Activated naive CD8-positive, alpha-beta T cell treated with anti-CD3 and anti-CD28 coated beads, Interleukin-2, amount 10 ng/mL, durations not matched to agents 7 days and 5 days (primary cell): Measurements from ENCODE around the gene CEACAM1. TPM values are rescaled to one million over a fixed set of nuclear protein-coding genes. Genes with fewer than 3 reads are reported as not detected.
"Not testable (repeated sequence)": the region's sequence is repeated elsewhere in the genome, so short reads cannot be mapped to it uniquely, and the experiment has no call there.

ENCODE experiments used
- ATAC-seq: fragments of 150-1000 bp; cut with Tn5 transposase; one replicate; pipeline ENCODE4 v1.10.0; 2021; ENCODE audit warnings: low read depth, moderate library complexity
- POLR2A ChIA-PET: fragments of 350-600 bp; sonication (Branson Sonifier 250); formaldehyde crosslinking; loops from one replicate; lab custom pipeline; 2021; ENCODE audit warnings: antibody characterized with exemption; lab: Charles Lee
- DNase-seq: peaks from one replicate; pipeline ENCODE4 v3.0.0; 2021
- H3K27ac Mint-ChIP-seq: one replicate; pipeline ENCODE4 v1.8.0; 2022; ENCODE audit warnings: mild to moderate bottlenecking, mixed read lengths
- H3K27me3 Mint-ChIP-seq: one replicate; pipeline ENCODE4 v1.8.0; 2022; ENCODE audit warnings: mild to moderate bottlenecking, moderate library complexity, mixed read lengths
- H3K36me3 Mint-ChIP-seq: one replicate; pipeline ENCODE4 v1.8.0; 2021; ENCODE audit warnings: mild to moderate bottlenecking, mixed read lengths
- H3K4me1 Mint-ChIP-seq: one replicate; pipeline ENCODE4 v1.8.0; 2021; ENCODE audit warnings: mixed read lengths
- H3K4me3 Mint-ChIP-seq: one replicate; pipeline ENCODE4 v1.8.0; 2022; ENCODE audit warnings: mild to moderate bottlenecking, moderate library complexity, mixed read lengths
- H3K9me3 Mint-ChIP-seq: one replicate; pipeline ENCODE4 v1.8.0; 2021; ENCODE audit warnings: mixed read lengths
- total RNA-seq, 2 experiments: library from RNA; stranded (reverse); gene quantifications; one replicate each; pipeline ENCODE4 v1.2.3, GENCODE V29; 2021

Gene CEACAM1
- total RNA-seq, 2 experiments from 2014 or later, result 34.2 to 38.3 TPM

- Mint-ChIP-seq H3K36me3 (no peaks in the 10 kb centered on the region), H3K4me3 (no peak overlapping the region), H3K9me3 (no peaks in the 10 kb centered on the region), H3K27me3 (peaks cover 2% of the 10 kb centered on the region), H3K4me1 (no peaks in the 10 kb centered on the region), H3K27ac (no peak overlapping the region)
- DNase-seq, result no peak
- no peak for ATAC-seq
- POLR2A ChIA-PET, result no interaction called here
Observed at GRCh38 chr19:42538841-42539709, 10.8 kb upstream of the CEACAM1 start.

- DNase-seq, H3K4me3 Mint-ChIP-seq, POLR2A ChIA-PET, ATAC-seq, H3K36me3 Mint-ChIP-seq, H3K27me3 Mint-ChIP-seq, H3K9me3 Mint-ChIP-seq, H3K27ac Mint-ChIP-seq, H3K4me1 Mint-ChIP-seq: not testable (repeated sequence)
Observed at GRCh38 chr19:42535276-42535675, 7.0 kb upstream of the CEACAM1 start.

- Mint-ChIP-seq H3K27ac (no peak overlapping the region), H3K9me3 (no peaks in the 10 kb centered on the region), H3K4me1 (peaks cover 8% of the 10 kb centered on the region), H3K27me3 (peaks cover 6% of the 10 kb centered on the region), H3K4me3 (no peak overlapping the region), H3K36me3 (peaks cover 2% of the 10 kb centered on the region)
- POLR2A ChIA-PET, result no interaction called here
- ATAC-seq, result no peak
- no peak for DNase-seq
Observed at GRCh38 chr19:42534391-42534790, 6.1 kb upstream of the CEACAM1 start.

- Mint-ChIP-seq H3K4me3 (no peak overlapping the region), H3K4me1 (peaks cover 23% of the 10 kb centered on the region), H3K36me3 (peaks cover 9% of the 10 kb centered on the region), H3K9me3 (no peaks in the 10 kb centered on the region), H3K27me3 (peaks cover 6% of the 10 kb centered on the region), H3K27ac (no peak overlapping the region)
- ATAC-seq (no peak), DNase-seq (no peak)
- POLR2A ChIA-PET, result no interaction called here
Observed at GRCh38 chr19:42532891-42533290, 4.6 kb upstream of the CEACAM1 start.

GRCh38 chr19:42531313-42531712, 3.0 kb upstream of the CEACAM1 start:
- Mint-ChIP-seq H3K4me1 (peaks cover 36% of the 10 kb centered on the region), H3K4me3 (no peak overlapping the region), H3K27me3 (peaks cover 6% of the 10 kb centered on the region), H3K9me3 (no peaks in the 10 kb centered on the region), H3K27ac (peak overlapping the region; percentile 19), H3K36me3 (peaks cover 16% of the 10 kb centered on the region)
- ATAC-seq (no peak), DNase-seq (no peak)
- POLR2A ChIA-PET, result interaction anchor here (0.9 kb wide), 1 partner anchor 80 kb away, joined by 3 read pairs; no protein-coding TSS in a partner anchor

- Mint-ChIP-seq H3K4me3 (peak overlapping the region; percentile 99), H3K36me3 (peaks cover 29% of the 10 kb centered on the region), H3K27ac (peak overlapping the region; percentile 92), H3K27me3 (peaks cover 4% of the 10 kb centered on the region), H3K4me1 (peaks cover 49% of the 10 kb centered on the region), H3K9me3 (no peaks in the 10 kb centered on the region)
- DNase-seq (peak; percentile 80), ATAC-seq (peak; percentile 61)
- POLR2A ChIA-PET, result interaction anchor here (0.8 to 2.8 kb wide), 6 partner anchors 14 to 91 kb away, joined by 5 to 34 read pairs (median 6); no protein-coding TSS in a partner anchor
Observed at GRCh38 chr19:42529248-42529764, 1.0 kb upstream of the CEACAM1 start.

GRCh38 chr19:42524943-42525342, 3.3 kb downstream of the CEACAM1 start:
- Mint-ChIP-seq H3K4me3 (peak overlapping the region; percentile 61), H3K27me3 (no peaks in the 10 kb centered on the region), H3K27ac (no peak overlapping the region), H3K36me3 (peaks cover 45% of the 10 kb centered on the region), H3K4me1 (peaks cover 60% of the 10 kb centered on the region), H3K9me3 (no peaks in the 10 kb centered on the region)
- POLR2A ChIA-PET, result no interaction called here
- ATAC-seq (no peak), DNase-seq (no peak)

- Mint-ChIP-seq H3K9me3 (no peaks in the 10 kb centered on the region), H3K4me1 (peaks cover 54% of the 10 kb centered on the region), H3K27me3 (no peaks in the 10 kb centered on the region), H3K4me3 (peak overlapping the region; percentile 61), H3K27ac (no peak overlapping the region), H3K36me3 (peaks cover 50% of the 10 kb centered on the region)
- POLR2A ChIA-PET, result no interaction called here
- ATAC-seq (no peak), DNase-seq (no peak)
Observed at GRCh38 chr19:42524250-42524649, 4.0 kb downstream of the CEACAM1 start.

GRCh38 chr19:42522262-42522661, 6.0 kb downstream of the CEACAM1 start:
- ATAC-seq, DNase-seq, H3K27me3 Mint-ChIP-seq, H3K9me3 Mint-ChIP-seq, H3K4me3 Mint-ChIP-seq, H3K27ac Mint-ChIP-seq, POLR2A ChIA-PET: not testable (repeated sequence)
- Mint-ChIP-seq H3K4me1 (peaks cover 39% of the 10 kb centered on the region), H3K36me3 (peaks cover 58% of the 10 kb centered on the region)

- Mint-ChIP-seq H3K4me3 (no peak overlapping the region), H3K9me3 (no peaks in the 10 kb centered on the region), H3K27ac (peak overlapping the region; percentile 46)
Observed at GRCh38 chr19:42521346-42522030, 6.8 kb downstream of the CEACAM1 start.

GRCh38 chr19:42519108-42519507, 9.2 kb downstream of the CEACAM1 start:
- POLR2A ChIA-PET, result interaction anchor here (1.4 kb wide), 1 partner anchor 9 kb away, joined by 5 read pairs; the partner anchor contains the start of gene CEACAM1
- Mint-ChIP-seq H3K4me3 (no peak overlapping the region), H3K27me3 (no peaks in the 10 kb centered on the region), H3K36me3 (peaks cover 59% of the 10 kb centered on the region), H3K9me3 (no peaks in the 10 kb centered on the region), H3K27ac (no peak overlapping the region), H3K4me1 (peaks cover 34% of the 10 kb centered on the region)
- DNase-seq (no peak), ATAC-seq (no peak)

More at GRCh38 chr19:42521346-42522030, 6.8 kb downstream of the CEACAM1 start:
- Mint-ChIP-seq H3K4me1 (peaks cover 36% of the 10 kb centered on the region), H3K27me3 (no peaks in the 10 kb centered on the region), H3K36me3 (peaks cover 60% of the 10 kb centered on the region)
- no peak for ATAC-seq
- POLR2A ChIA-PET, result no interaction called here
- DNase-seq, result no peak

- H3K27me3 Mint-ChIP-seq, result no peaks in the 10 kb centered on the region
- H3K27ac Mint-ChIP-seq, result no peak overlapping the region
- ATAC-seq (no peak), DNase-seq (no peak)
- H3K4me1 Mint-ChIP-seq, result peaks cover 42% of the 10 kb centered on the region
- peaks cover 3% of the 10 kb centered on the region for H3K9me3 Mint-ChIP-seq
- POLR2A ChIA-PET, result interaction anchor here (0.7 kb wide), 1 partner anchor 10 kb away, joined by 4 read pairs; no protein-coding TSS in a partner anchor
- H3K4me3 Mint-ChIP-seq, result no peak overlapping the region
- peaks cover 68% of the 10 kb centered on the region for H3K36me3 Mint-ChIP-seq
Observed at GRCh38 chr19:42516771-42517170, 11.5 kb downstream of the CEACAM1 start.

GRCh38 chr19:42515241-42515832, 12.9 kb downstream of the CEACAM1 start:
- no peaks in the 10 kb centered on the region for H3K27me3 Mint-ChIP-seq
- H3K4me1 Mint-ChIP-seq, result peaks cover 44% of the 10 kb centered on the region
- no peak for DNase-seq
- H3K9me3 Mint-ChIP-seq, result peaks cover 3% of the 10 kb centered on the region
- peaks cover 71% of the 10 kb centered on the region for H3K36me3 Mint-ChIP-seq
- no peak for ATAC-seq
- POLR2A ChIA-PET, result interaction anchor here (0.6 to 1.8 kb wide), 2 partner anchors 12 to 13 kb away, joined by 3 to 6 read pairs; partner anchors contain the start of gene CEACAM1
- H3K4me3 Mint-ChIP-seq, result no peak overlapping the region
- H3K27ac Mint-ChIP-seq, result peak overlapping the region; percentile 51
